H1 (cell line): ENCODE measurements around the gene RBMS1.

ENCODE experiments used
- CTCF ChIP-seq, 3 experiments: IDR thresholded peaks; 1 replicate in 2 of 3; 2 replicates in 1 of 3; pipeline versions ENCODE4 v1.5.1 to v1.6.1; 2011; ENCODE audit warnings: low read length in 3 of 3, mild to moderate bottlenecking in 3 of 3, inconsistent platforms in 2 of 3, low read depth in 1 of 3, moderate library complexity in 1 of 3; ENCODE audit not compliant: insufficient read depth in 1 of 3; ENCODE audit errors: control extremely low read depth in 1 of 3
- EZH2 ChIP-seq: fragments of 200-600 bp; sonication (generic); IDR thresholded peaks from 2 replicates; pipeline ENCODE4 v1.7.1; 2012; ENCODE audit warnings: low read depth, mild to moderate bottlenecking, moderate library complexity, low read length, inconsistent platforms; ENCODE audit not compliant: severe bottlenecking
- GABPA ChIP-seq: IDR thresholded peaks from 2 replicates; pipeline ENCODE4 v1.6.1; 2011; ENCODE audit warnings: mild to moderate bottlenecking, low read length, moderate library complexity, borderline replicate concordance; ENCODE audit not compliant: insufficient read depth
- KDM5A ChIP-seq: fragments of 200-600 bp; IDR thresholded peaks from 2 replicates; pipeline ENCODE4 v1.7.1; 2012; ENCODE audit warnings: mild to moderate bottlenecking, low read length, inconsistent platforms, mixed read lengths
- POLR2A ChIP-seq, 2 experiments: IDR thresholded peaks; 1 replicate in 1 of 2; 2 replicates in 1 of 2; pipeline ENCODE4 v1.6.1; 2011; ENCODE audit warnings: low read depth in 2 of 2, low read length in 2 of 2, mild to moderate bottlenecking in 2 of 2; ENCODE audit errors: control extremely low read depth in 1 of 2
- USF2 ChIP-seq: IDR thresholded peaks from 2 replicates; pipeline ENCODE4 v1.6.1; 2011; ENCODE audit warnings: low read length, improper control_type of control experiment
- YY1 ChIP-seq: IDR thresholded peaks from 2 replicates; pipeline ENCODE4 v1.6.1; 2011; ENCODE audit warnings: low read depth, mild to moderate bottlenecking, low read length

- no peak for TF ChIP-seq USF2
- TF ChIP-seq GABPA = no peak
- TF ChIP-seq KDM5A = no peak
- TF ChIP-seq CTCF (IDR thresholded peaks at IDR 0.05; ENCODE audit: control extremely low read depth in 1 of 3, insufficient read depth in 1 of 3, low read depth in 1 of 3, low read length in 3 of 3) = no peak
- no peak for TF ChIP-seq YY1
- TF ChIP-seq POLR2A (IDR thresholded peaks at IDR 0.05; ENCODE audit: control extremely low read depth in 1 of 2, low read depth in 2 of 2, low read length in 2 of 2) = no peak
- TF ChIP-seq EZH2 = no peak
Observed at GRCh38 chr2:160245614-160246155, 247.9 kb downstream of the RBMS1 start.
